ENCODE data around the gene PDE2A.

GRCh38 chr11:72599325-72600117 is 74.7 kb downstream of the PDE2A start:
- no peak for TF ChIP-seq EZH2 (IDR thresholded peaks at IDR 0.05; ENCODE audit: borderline replicate concordance, low read depth, low read length, poor library complexity, severe bottlenecking)
- TF ChIP-seq CTCF (conservative IDR thresholded peaks at IDR 0.05; ENCODE audit: low read depth, low read length): no peak
